Ascending aorta (tissue), 2 donors: ENCODE measurements around the gene MBP. TPM values are rescaled to one million over a fixed set of nuclear protein-coding genes. Genes with fewer than 3 reads are reported as not detected.
"Not testable (repeated sequence)": the region's sequence is repeated elsewhere in the genome, so short reads cannot be mapped to it uniquely, and the experiment has no call there.

Experiments
- DNase-seq, 2 donors: peaks; one replicate each; pipeline ENCODE4 v3.0.0-alpha.2; 2019; ENCODE audit warnings: low spot score in 2 of 2
- H3K27ac ChIP-seq, 2 donors: fragments of 200-600 bp; sonication (generic); one replicate each; pipeline ENCODE4 v1.5.1; 2016 to 2017; ENCODE audit warnings: mild to moderate bottlenecking in 1 of 2
- H3K27me3 ChIP-seq: fragments of 200-600 bp; sonication (generic); one replicate; pipeline ENCODE4 v1.5.1; 2017
- H3K36me3 ChIP-seq, 2 donors: fragments of 200-600 bp; sonication (generic); one replicate each; pipeline ENCODE4 v1.5.1; 2016
- H3K4me1 ChIP-seq, 2 donors: fragments of 200-600 bp; sonication (generic); one replicate each; pipeline ENCODE4 v1.5.1; 2016 to 2017; ENCODE audit warnings: mild to moderate bottlenecking in 1 of 2
- H3K4me3 ChIP-seq, 2 donors: fragments of 200-600 bp; sonication (generic); one replicate each; pipeline ENCODE4 v1.5.1; 2016 to 2017; ENCODE audit warnings: mild to moderate bottlenecking in 1 of 2
- H3K9me3 ChIP-seq, 2 donors: fragments of 200-600 bp; sonication (generic); one replicate each; pipeline ENCODE4 v1.5.1; 2016
- CTCF ChIP-seq, 3 experiments: fragments of 200-600 bp in 2 of 3; fragments of 450-650 bp in 1 of 3; sonication (generic) in 2 of 3; IDR thresholded peaks; one replicate each; pipeline ENCODE4 v1.5.1; 2016 to 2019; ENCODE audit warnings: antibody characterized with exemption in 3 of 3, mild to moderate bottlenecking in 1 of 3, moderate library complexity in 1 of 3
- intact Hi-C: fragments of 100-400 bp; cut with DNase I; formaldehyde crosslinking; loops from one replicate; pipeline ENCODE4 v1.15.1; 2023
- total RNA-seq: library from RNA; depleted of rRNA; stranded (reverse); fragments of >200 nt; gene quantifications from one replicate; pipeline ENCODE4 v1.1.0, GENCODE V29; 2016

MBP gene
- total RNA-seq, 1 donor from 2014 or later = 8.1 TPM

- no peak overlapping the region for H3K4me3 ChIP-seq
- H3K27ac ChIP-seq = no peak overlapping the region
- H3K36me3 ChIP-seq = peaks cover 16 to 47% of the 10 kb centered on the region in 2 donors
- H3K4me1 ChIP-seq = peaks cover 0 to 4% of the 10 kb centered on the region in 2 donors
- no peaks in the 10 kb centered on the region for H3K9me3 ChIP-seq
- intact Hi-C loops = no loop called here
- TF ChIP-seq CTCF (IDR thresholded peaks at IDR 0.05) = no peak
- DNase-seq = no peak
- H3K27me3 ChIP-seq = no peaks in the 10 kb centered on the region
Measured at GRCh38 chr18:76951456-76952247, 180.9 kb downstream of the MBP start.

GRCh38 chr18:76948345-76948744 lies 184.2 kb downstream of the MBP start:
- intact Hi-C loops = no loop called here
- no peak overlapping the region for H3K27ac ChIP-seq
- no peaks in the 10 kb centered on the region for H3K27me3 ChIP-seq
- H3K9me3 ChIP-seq = no peaks in the 10 kb centered on the region
- no peak overlapping the region for H3K4me3 ChIP-seq
- no peak for TF ChIP-seq CTCF (IDR thresholded peaks at IDR 0.05)
- H3K36me3 ChIP-seq = peaks cover 16 to 45% of the 10 kb centered on the region in 2 donors
- DNase-seq = no peak
- H3K4me1 ChIP-seq = no peaks in the 10 kb centered on the region

GRCh38 chr18:76944346-76944745 lies 188.2 kb downstream of the MBP start:
- H3K9me3 ChIP-seq, DNase-seq, H3K27me3 ChIP-seq, H3K27ac ChIP-seq, intact Hi-C loops, H3K4me3 ChIP-seq, H3K4me1 ChIP-seq: not testable (repeated sequence)
- peaks cover 22 to 35% of the 10 kb centered on the region in 2 donors for H3K36me3 ChIP-seq

GRCh38 chr18:76943542-76944339 lies 188.8 kb downstream of the MBP start:
- Histone ChIP-seq H3K9me3 (no peaks in the 10 kb centered on the region), H3K27me3 (no peaks in the 10 kb centered on the region), H3K4me3 (no peak overlapping the region), H3K4me1 (no peaks in the 10 kb centered on the region), H3K36me3 (peaks cover 25 to 37% of the 10 kb centered on the region in 2 donors), H3K27ac (no peak overlapping the region)
- intact Hi-C loops = no loop called here
- no peak for DNase-seq
- TF ChIP-seq CTCF (IDR thresholded peaks at IDR 0.05) = no peak

- Histone ChIP-seq H3K36me3 (peaks cover 23 to 40% of the 10 kb centered on the region in 2 donors), H3K9me3 (no peaks in the 10 kb centered on the region), H3K4me3 (no peak overlapping the region), H3K27ac (no peak overlapping the region), H3K4me1 (no peaks in the 10 kb centered on the region), H3K27me3 (no peaks in the 10 kb centered on the region)
- intact Hi-C loops = no loop called here
- TF ChIP-seq CTCF (IDR thresholded peaks at IDR 0.05) = no peak
- no peak for DNase-seq
Measured at GRCh38 chr18:76941284-76941683, 191.3 kb downstream of the MBP start.

GRCh38 chr18:76938619-76939018 lies 194.0 kb downstream of the MBP start:
- no peak for DNase-seq
- intact Hi-C loops = no loop called here
- H3K27me3 ChIP-seq = no peaks in the 10 kb centered on the region
- peaks cover 28 to 40% of the 10 kb centered on the region in 2 donors for H3K36me3 ChIP-seq
- no peaks in the 10 kb centered on the region for H3K4me1 ChIP-seq
- no peak overlapping the region for H3K27ac ChIP-seq
- no peak overlapping the region for H3K4me3 ChIP-seq
- H3K9me3 ChIP-seq = no peaks in the 10 kb centered on the region
- TF ChIP-seq CTCF (IDR thresholded peaks at IDR 0.05) = no peak
